AG09309 (cell line): Measurements from ENCODE around the gene SS18L1.

ENCODE experiments used
- DNase-seq: peaks from one replicate; pipeline ENCODE4 v3.0.0-alpha.2; 2010; ENCODE audit warnings: low read depth
- H3K4me3 ChIP-seq: 2 replicates; pipeline ENCODE4 v1.5.1; 2011; ENCODE audit warnings: mild to moderate bottlenecking, low read depth, low read length, moderate library complexity; ENCODE audit not compliant: control insufficient read depth
- CTCF ChIP-seq: IDR thresholded peaks from 2 replicates; pipeline ENCODE4 v1.5.1; 2011; ENCODE audit warnings: mild to moderate bottlenecking, low read depth, low read length, inconsistent platforms; ENCODE audit not compliant: insufficient read depth, control insufficient read depth; ENCODE audit errors: missing control alignments

SS18L1 gene

GRCh38 chr20:62120365-62120762 lies 23.2 kb upstream of the SS18L1 start:
- no peak for TF ChIP-seq CTCF
- no peak for DNase-seq
- H3K4me3 ChIP-seq: no peak overlapping the region

GRCh38 chr20:62120990-62121775 lies 22.4 kb upstream of the SS18L1 start:
- H3K4me3 ChIP-seq: peak overlapping the region; percentile 60
- TF ChIP-seq CTCF: no peak
- DNase-seq: peak; percentile 25

- DNase-seq: peak; percentile 84
- peak within 1 kb of the TSS; percentile 70 for H3K4me3 ChIP-seq
- TF ChIP-seq CTCF: no peak
These were observed 21.6 kb upstream of the SS18L1 start, which contains the start of gene LSM14B for GRCh38 chr20:62121776-62122653. LSM14B (plus strand) TSS chr20:62122475; CDS start chr20:62122667, 192 bp downstream.

GRCh38 chr20:62122654-62123449 lies 20.7 kb upstream of the SS18L1 start:
- no peak for TF ChIP-seq CTCF
- peak overlapping the region; percentile 70 for H3K4me3 ChIP-seq
- DNase-seq: no peak

GRCh38 chr20:62123450-62124118 lies 20.0 kb upstream of the SS18L1 start:
- peak overlapping the region; percentile 70 for H3K4me3 ChIP-seq
- TF ChIP-seq CTCF: no peak
- no peak for DNase-seq
